HepG2 (cell line): Measurements from ENCODE around the gene RAN. TPM values are rescaled to one million over a fixed set of nuclear protein-coding genes. Genes with fewer than 3 reads are reported as not detected.

ENCODE experiments used
- ELF1 ChIP-seq: sonication (generic); formaldehyde crosslinking; IDR thresholded peaks from 2 replicates; pipeline ENCODE4 v1.4.0; 2020; ENCODE audit warnings: missing genetic modification reagents
- HNRNPLL ChIP-seq: fragments of 200-400 bp; formaldehyde crosslinking; IDR thresholded peaks from 2 replicates; pipeline ENCODE4 v1.6.1; 2017; ENCODE audit warnings: mild to moderate bottlenecking, low read depth, low read length; ENCODE audit not compliant: poor library complexity, severe bottlenecking
- HOXA5 ChIP-seq: sonication (generic); formaldehyde crosslinking; IDR thresholded peaks from 2 replicates; pipeline ENCODE4 v1.4.0; 2020; ENCODE audit warnings: missing genetic modification reagents
- MXI1 ChIP-seq: IDR thresholded peaks from 3 replicates; pipeline ENCODE4 v1.6.1; 2012; ENCODE audit warnings: low read depth, low read length, inconsistent platforms, borderline replicate concordance
- NFKB2 ChIP-seq: sonication (generic); formaldehyde crosslinking; IDR thresholded peaks from 2 replicates; pipeline ENCODE4 v1.4.0; 2020; ENCODE audit warnings: missing genetic modification reagents, borderline replicate concordance
- PLRG1 ChIP-seq: fragments of 450-650 bp; conservative IDR thresholded peaks from 2 replicates; pipeline ENCODE4 v1.6.1; 2016
- RNF2 ChIP-seq: fragments of 450-650 bp; conservative IDR thresholded peaks from 2 replicates; pipeline ENCODE4 v1.6.1; 2016; ENCODE audit warnings: low read depth
- SKI ChIP-seq: fragments of 450-650 bp; IDR thresholded peaks from one replicate; pipeline ENCODE4 v1.6.1; 2018; ENCODE audit warnings: mild to moderate bottlenecking; ENCODE audit not compliant: partially characterized antibody
- ZNF224 ChIP-seq: sonication (generic); formaldehyde crosslinking; IDR thresholded peaks from 2 replicates; pipeline ENCODE4 v1.5.0; 2020; ENCODE audit warnings: mild to moderate bottlenecking, missing genetic modification reagents
- ZNF234 ChIP-seq: sonication (generic); formaldehyde crosslinking; conservative IDR thresholded peaks from 2 replicates; pipeline ENCODE4 v1.5.1; 2020; ENCODE audit warnings: mild to moderate bottlenecking, missing genetic modification reagents
- ZNF556 ChIP-seq: sonication (generic); formaldehyde crosslinking; IDR thresholded peaks from 2 replicates; pipeline ENCODE4 v1.4.0; 2020; ENCODE audit warnings: mild to moderate bottlenecking, missing genetic modification reagents, borderline replicate concordance
- ZNF564 ChIP-seq: sonication (generic); formaldehyde crosslinking; IDR thresholded peaks from 2 replicates; pipeline ENCODE4 v1.8.1; 2023; ENCODE audit warnings: mild to moderate bottlenecking, missing genetic modification reagents
- ZSCAN9 ChIP-seq: IDR thresholded peaks from 2 replicates; pipeline ENCODE4 v1.6.1; 2016; ENCODE audit warnings: borderline replicate concordance
- polyA plus RNA-seq, 8 experiments: library from polyadenylated mRNA; depleted of rRNA in 3 of 8; stranded (reverse) in 7 of 8; unstranded in 1 of 8; fragments of >200 nt; fragmentation: Illumina TruSeq in 4 of 8; extraction: Trizol in 4 of 8; gene quantifications; 2 replicates each; pipeline versions ENCODE4 v1.2.1 to v1.2.3, GENCODE V29; 2011 to 2016; ENCODE audit warnings: low read depth in 4 of 8, missing spikeins in 1 of 8, mixed read lengths in 1 of 8; ENCODE audit not compliant: insufficient read depth in 1 of 8
- total RNA-seq, 5 experiments: library from RNA; depleted of rRNA; stranded (reverse); fragments of >200 nt; fragmentation: Illumina TruSeq; extraction: Trizol; gene quantifications; 2 replicates each; pipeline ENCODE4 v1.2.3, GENCODE V29; 2016; ENCODE audit warnings: low read depth in 1 of 5
- TF ChIP-seq, protein P1 (sequence below): sonication (generic); formaldehyde crosslinking; IDR thresholded peaks from 2 replicates; pipeline ENCODE4 v1.5.1; 2020; ENCODE audit warnings: mild to moderate bottlenecking, missing genetic modification reagents, borderline replicate concordance
- TF ChIP-seq, protein P2 (sequence below): sonication (generic); formaldehyde crosslinking; IDR thresholded peaks from 2 replicates; pipeline ENCODE4 v1.8.0; 2022; ENCODE audit warnings: mild to moderate bottlenecking, missing genetic modification reagents; ENCODE audit not compliant: insufficient replicate concordance
- TF ChIP-seq, protein P3 (sequence below): fragments of 450-650 bp; IDR thresholded peaks from 2 replicates; pipeline ENCODE4 v1.6.1; 2016
- TF ChIP-seq, protein P4 (sequence below): sonication (generic); formaldehyde crosslinking; IDR thresholded peaks from 2 replicates; pipeline ENCODE4 v1.5.1; 2020; ENCODE audit warnings: mild to moderate bottlenecking, missing genetic modification reagents, moderate library complexity

The RAN gene
- total and polyA plus RNA-seq, 2 of the 13 experiments (the other 11 are each of a cell fraction or from before 2014, with no cell fraction given), result 1,335 to 1,630 TPM

DNA sequence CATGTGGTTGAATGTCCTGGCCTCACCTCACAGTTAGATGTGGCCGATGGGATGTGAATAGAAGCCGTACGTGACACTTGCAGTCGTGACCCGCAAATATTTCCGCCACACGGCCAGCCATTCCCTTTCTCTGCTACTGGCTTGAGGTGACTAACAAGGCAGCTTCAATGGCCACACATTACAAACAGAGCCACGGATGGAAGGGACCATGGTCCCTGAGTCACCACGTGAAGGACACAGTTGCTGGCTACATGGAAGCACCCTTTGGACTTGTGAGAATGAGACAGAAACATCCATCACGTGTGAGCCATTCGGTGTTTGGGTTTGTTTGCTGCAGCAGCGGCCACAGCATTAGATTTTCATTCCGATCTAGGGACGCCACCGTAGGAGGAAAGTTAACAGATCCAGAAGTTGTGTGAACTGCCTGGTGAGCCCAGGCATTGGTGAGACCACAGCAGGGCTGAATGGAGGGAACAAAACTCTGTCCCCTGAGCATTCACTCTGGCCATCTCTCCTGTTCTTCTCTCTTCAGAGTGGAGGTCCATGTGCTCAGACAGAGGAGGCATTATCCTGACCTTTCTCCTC, 48.3 kb downstream of the RAN start (continued):
- TF ChIP-seq ELF1 (no peak; the same call in 1 of the 2 replicates), NFKB2 (CRISPR knock-in tag) (0 out of 2 replicates have a peak, but pooled peaks have one; percentile 41), ZNF564 (no peak), ZNF224 (CRISPR knock-in tag) (peak; percentile 90; the same call in 1 of the 2 replicates), ZNF234 (no peak), SKI (peak; percentile 86), ZNF556 (CRISPR knock-in tag) (peak; percentile 57; the same call in 1 of the 2 replicates), RNF2 (peak; percentile 72; the same call in 1 of the 2 replicates), PLRG1 (no peak), HOXA5 (CRISPR knock-in tag) (no peak), ZSCAN9 (peak; percentile 82; the same call in 1 of the 2 replicates), MXI1 (peak; percentile 66; the same call in 1 of the 3 replicates), HNRNPLL (no peak)
- TF ChIP-seq, protein P1, sequence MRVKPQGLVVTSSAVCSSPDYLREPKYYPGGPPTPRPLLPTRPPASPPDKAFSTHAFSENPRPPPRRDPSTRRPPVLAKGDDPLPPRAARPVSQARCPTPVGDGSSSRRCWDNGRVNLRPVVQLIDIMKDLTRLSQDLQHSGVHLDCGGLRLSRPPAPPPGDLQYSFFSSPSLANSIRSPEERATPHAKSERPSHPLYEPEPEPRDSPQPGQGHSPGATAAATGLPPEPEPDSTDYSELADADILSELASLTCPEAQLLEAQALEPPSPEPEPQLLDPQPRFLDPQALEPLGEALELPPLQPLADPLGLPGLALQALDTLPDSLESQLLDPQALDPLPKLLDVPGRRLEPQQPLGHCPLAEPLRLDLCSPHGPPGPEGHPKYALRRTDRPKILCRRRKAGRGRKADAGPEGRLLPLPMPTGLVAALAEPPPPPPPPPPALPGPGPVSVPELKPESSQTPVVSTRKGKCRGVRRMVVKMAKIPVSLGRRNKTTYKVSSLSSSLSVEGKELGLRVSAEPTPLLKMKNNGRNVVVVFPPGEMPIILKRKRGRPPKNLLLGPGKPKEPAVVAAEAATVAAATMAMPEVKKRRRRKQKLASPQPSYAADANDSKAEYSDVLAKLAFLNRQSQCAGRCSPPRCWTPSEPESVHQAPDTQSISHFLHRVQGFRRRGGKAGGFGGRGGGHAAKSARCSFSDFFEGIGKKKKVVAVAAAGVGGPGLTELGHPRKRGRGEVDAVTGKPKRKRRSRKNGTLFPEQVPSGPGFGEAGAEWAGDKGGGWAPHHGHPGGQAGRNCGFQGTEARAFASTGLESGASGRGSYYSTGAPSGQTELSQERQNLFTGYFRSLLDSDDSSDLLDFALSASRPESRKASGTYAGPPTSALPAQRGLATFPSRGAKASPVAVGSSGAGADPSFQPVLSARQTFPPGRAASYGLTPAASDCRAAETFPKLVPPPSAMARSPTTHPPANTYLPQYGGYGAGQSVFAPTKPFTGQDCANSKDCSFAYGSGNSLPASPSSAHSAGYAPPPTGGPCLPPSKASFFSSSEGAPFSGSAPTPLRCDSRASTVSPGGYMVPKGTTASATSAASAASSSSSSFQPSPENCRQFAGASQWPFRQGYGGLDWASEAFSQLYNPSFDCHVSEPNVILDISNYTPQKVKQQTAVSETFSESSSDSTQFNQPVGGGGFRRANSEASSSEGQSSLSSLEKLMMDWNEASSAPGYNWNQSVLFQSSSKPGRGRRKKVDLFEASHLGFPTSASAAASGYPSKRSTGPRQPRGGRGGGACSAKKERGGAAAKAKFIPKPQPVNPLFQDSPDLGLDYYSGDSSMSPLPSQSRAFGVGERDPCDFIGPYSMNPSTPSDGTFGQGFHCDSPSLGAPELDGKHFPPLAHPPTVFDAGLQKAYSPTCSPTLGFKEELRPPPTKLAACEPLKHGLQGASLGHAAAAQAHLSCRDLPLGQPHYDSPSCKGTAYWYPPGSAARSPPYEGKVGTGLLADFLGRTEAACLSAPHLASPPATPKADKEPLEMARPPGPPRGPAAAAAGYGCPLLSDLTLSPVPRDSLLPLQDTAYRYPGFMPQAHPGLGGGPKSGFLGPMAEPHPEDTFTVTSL (CRISPR knock-in tag), result peak; percentile 43; the same call in 1 of the 2 replicates
- TF ChIP-seq, protein P2, sequence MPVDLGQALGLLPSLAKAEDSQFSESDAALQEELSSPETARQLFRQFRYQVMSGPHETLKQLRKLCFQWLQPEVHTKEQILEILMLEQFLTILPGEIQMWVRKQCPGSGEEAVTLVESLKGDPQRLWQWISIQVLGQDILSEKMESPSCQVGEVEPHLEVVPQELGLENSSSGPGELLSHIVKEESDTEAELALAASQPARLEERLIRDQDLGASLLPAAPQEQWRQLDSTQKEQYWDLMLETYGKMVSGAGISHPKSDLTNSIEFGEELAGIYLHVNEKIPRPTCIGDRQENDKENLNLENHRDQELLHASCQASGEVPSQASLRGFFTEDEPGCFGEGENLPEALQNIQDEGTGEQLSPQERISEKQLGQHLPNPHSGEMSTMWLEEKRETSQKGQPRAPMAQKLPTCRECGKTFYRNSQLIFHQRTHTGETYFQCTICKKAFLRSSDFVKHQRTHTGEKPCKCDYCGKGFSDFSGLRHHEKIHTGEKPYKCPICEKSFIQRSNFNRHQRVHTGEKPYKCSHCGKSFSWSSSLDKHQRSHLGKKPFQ (CRISPR knock-in tag), result peak; percentile 90
- TF ChIP-seq, protein P3, sequence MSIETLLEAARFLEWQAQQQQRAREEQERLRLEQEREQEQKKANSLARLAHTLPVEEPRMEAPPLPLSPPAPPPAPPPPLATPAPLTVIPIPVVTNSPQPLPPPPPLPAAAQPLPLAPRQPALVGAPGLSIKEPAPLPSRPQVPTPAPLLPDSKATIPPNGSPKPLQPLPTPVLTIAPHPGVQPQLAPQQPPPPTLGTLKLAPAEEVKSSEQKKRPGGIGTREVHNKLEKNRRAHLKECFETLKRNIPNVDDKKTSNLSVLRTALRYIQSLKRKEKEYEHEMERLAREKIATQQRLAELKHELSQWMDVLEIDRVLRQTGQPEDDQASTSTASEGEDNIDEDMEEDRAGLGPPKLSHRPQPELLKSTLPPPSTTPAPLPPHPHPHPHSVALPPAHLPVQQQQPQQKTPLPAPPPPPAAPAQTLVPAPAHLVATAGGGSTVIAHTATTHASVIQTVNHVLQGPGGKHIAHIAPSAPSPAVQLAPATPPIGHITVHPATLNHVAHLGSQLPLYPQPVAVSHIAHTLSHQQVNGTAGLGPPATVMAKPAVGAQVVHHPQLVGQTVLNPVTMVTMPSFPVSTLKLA, result peak; percentile 84
- TF ChIP-seq, protein P4, sequence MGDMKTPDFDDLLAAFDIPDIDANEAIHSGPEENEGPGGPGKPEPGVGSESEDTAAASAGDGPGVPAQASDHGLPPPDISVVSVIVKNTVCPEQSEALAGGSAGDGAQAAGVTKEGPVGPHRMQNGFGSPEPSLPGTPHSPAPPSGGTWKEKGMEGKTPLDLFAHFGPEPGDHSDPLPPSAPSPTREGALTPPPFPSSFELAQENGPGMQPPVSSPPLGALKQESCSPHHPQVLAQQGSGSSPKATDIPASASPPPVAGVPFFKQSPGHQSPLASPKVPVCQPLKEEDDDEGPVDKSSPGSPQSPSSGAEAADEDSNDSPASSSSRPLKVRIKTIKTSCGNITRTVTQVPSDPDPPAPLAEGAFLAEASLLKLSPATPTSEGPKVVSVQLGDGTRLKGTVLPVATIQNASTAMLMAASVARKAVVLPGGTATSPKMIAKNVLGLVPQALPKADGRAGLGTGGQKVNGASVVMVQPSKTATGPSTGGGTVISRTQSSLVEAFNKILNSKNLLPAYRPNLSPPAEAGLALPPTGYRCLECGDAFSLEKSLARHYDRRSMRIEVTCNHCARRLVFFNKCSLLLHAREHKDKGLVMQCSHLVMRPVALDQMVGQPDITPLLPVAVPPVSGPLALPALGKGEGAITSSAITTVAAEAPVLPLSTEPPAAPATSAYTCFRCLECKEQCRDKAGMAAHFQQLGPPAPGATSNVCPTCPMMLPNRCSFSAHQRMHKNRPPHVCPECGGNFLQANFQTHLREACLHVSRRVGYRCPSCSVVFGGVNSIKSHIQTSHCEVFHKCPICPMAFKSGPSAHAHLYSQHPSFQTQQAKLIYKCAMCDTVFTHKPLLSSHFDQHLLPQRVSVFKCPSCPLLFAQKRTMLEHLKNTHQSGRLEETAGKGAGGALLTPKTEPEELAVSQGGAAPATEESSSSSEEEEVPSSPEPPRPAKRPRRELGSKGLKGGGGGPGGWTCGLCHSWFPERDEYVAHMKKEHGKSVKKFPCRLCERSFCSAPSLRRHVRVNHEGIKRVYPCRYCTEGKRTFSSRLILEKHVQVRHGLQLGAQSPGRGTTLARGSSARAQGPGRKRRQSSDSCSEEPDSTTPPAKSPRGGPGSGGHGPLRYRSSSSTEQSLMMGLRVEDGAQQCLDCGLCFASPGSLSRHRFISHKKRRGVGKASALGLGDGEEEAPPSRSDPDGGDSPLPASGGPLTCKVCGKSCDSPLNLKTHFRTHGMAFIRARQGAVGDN (CRISPR knock-in tag), result peak; percentile 87
